Measurements from ENCODE around the gene NSD1.

DNA sequence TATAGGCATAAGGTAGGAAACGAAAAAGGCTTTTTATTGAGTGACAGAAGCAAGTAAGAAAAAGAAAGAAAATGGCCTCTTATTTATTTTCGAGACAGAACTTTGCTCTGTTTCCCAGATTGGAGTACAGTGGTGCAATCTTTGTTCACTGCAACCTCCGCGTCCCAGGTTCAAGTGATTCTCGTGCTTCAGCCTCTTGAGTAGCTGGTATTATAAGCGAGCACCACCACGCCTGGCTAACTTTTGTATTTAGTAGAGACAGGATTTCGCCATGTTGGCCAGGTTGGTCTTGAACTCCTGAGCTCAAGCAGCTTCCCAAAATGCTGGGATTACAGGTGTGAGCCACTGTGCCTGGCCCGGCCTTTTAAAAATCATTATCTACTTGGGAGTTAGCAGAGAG lies 70.7 kb downstream of the NSD1 start:
- TF ChIP-seq POLR2A (IDR thresholded peaks at IDR 0.05): no peak
- TF ChIP-seq, protein P1, sequence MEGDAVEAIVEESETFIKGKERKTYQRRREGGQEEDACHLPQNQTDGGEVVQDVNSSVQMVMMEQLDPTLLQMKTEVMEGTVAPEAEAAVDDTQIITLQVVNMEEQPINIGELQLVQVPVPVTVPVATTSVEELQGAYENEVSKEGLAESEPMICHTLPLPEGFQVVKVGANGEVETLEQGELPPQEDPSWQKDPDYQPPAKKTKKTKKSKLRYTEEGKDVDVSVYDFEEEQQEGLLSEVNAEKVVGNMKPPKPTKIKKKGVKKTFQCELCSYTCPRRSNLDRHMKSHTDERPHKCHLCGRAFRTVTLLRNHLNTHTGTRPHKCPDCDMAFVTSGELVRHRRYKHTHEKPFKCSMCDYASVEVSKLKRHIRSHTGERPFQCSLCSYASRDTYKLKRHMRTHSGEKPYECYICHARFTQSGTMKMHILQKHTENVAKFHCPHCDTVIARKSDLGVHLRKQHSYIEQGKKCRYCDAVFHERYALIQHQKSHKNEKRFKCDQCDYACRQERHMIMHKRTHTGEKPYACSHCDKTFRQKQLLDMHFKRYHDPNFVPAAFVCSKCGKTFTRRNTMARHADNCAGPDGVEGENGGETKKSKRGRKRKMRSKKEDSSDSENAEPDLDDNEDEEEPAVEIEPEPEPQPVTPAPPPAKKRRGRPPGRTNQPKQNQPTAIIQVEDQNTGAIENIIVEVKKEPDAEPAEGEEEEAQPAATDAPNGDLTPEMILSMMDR (IDR thresholded peaks at IDR 0.05): no peak

Data from esophagus squamous epithelium (tissue), 4 donors.